Sigmoid colon (tissue), 7 donors: ENCODE data around the gene SERPINA5. TPM values are rescaled to one million over a fixed set of nuclear protein-coding genes. Genes with fewer than 3 reads are reported as not detected.

Source experiments
- DNase-seq: peaks from one replicate; pipeline ENCODE4 v3.0.0-alpha.2; 2019
- H3K27ac ChIP-seq, 4 donors: fragments of 200-600 bp; sonication (generic); one replicate each; pipeline ENCODE4 v1.5.1; 2016 to 2019; ENCODE audit warnings: mild to moderate bottlenecking in 1 of 4
- H3K27me3 ChIP-seq, 3 donors: fragments of 200-600 bp; sonication (generic); one replicate each; pipeline ENCODE4 v1.5.1; 2019; ENCODE audit warnings: mild to moderate bottlenecking in 1 of 3
- H3K36me3 ChIP-seq, 4 donors: fragments of 200-600 bp; sonication (generic); one replicate each; pipeline ENCODE4 v1.5.1; 2016 to 2019
- H3K4me1 ChIP-seq, 4 donors: fragments of 200-600 bp; sonication (generic); one replicate each; pipeline ENCODE4 v1.5.1; 2017 to 2019
- H3K4me3 ChIP-seq, 4 donors: fragments of 200-600 bp; sonication (generic); one replicate each; pipeline ENCODE4 v1.5.1; 2017 to 2019; ENCODE audit warnings: mild to moderate bottlenecking in 2 of 4, moderate library complexity in 1 of 4
- H3K9me3 ChIP-seq, 4 donors: fragments of 200-600 bp in 3 of 4; sonication (generic) in 3 of 4; one replicate each; pipeline versions ENCODE4 v1.5.1 to v1.6.1; 2013 to 2019
- CTCF ChIP-seq, 4 experiments: fragments of 450-650 bp in 3 of 4; fragments of 200-600 bp in 1 of 4; IDR thresholded peaks; one replicate each; pipeline ENCODE4 v1.5.1; 2016 to 2019; ENCODE audit warnings: antibody characterized with exemption in 4 of 4, mild to moderate bottlenecking in 3 of 4, moderate library complexity in 2 of 4
- EP300 ChIP-seq, 4 donors: sonication (generic); formaldehyde crosslinking; IDR thresholded peaks; one replicate each; pipeline ENCODE4 v1.6.1; 2017; ENCODE audit warnings: antibody characterized with exemption in 4 of 4
- POLR2A ChIP-seq, 2 donors: fragments of 450-650 bp; IDR thresholded peaks; one replicate each; pipeline ENCODE4 v1.6.1; 2016; ENCODE audit warnings: antibody characterized with exemption in 2 of 2, mild to moderate bottlenecking in 2 of 2, moderate library complexity in 2 of 2
- POLR2AphosphoS5 ChIP-seq, 4 donors: sonication (generic); formaldehyde crosslinking; IDR thresholded peaks; one replicate each; pipeline ENCODE4 v1.6.1; 2017; ENCODE audit warnings: antibody characterized with exemption in 4 of 4
- WGBS, 2 donors: extraction: QIAGEN DNeasy Blood & Tissue Kit; methylation state at CpG; one replicate each; pipeline ENCODE4 v1.1.7; 2013; 5-methylcytosine and 5-hydroxymethylcytosine counted together
- intact Hi-C: fragments of 100-400 bp; cut with DNase I; formaldehyde crosslinking; loops from one replicate; pipeline ENCODE4 v1.15.1; 2023
- polyA plus RNA-seq, 3 donors: library from polyadenylated mRNA; stranded (reverse); fragments of 200-250 nt; gene quantifications; one replicate each; pipeline ENCODE4 v1.2.3, GENCODE V29; 2013
- total RNA-seq, 4 donors: library from RNA; depleted of rRNA; stranded (reverse); fragments of >200 nt; gene quantifications; one replicate each; pipeline ENCODE4 v1.1.0, GENCODE V29; 2016
- donor health status: healthy with polysubstance abuse.
- donor health status: Bipolar disorder and iron deficiency.
- donor health status: healthy.

SERPINA5 gene
- total and polyA plus RNA-seq, 7 donors: 0.69 to 9.3 (median 3.2) TPM; not detected in 1

GRCh38 chr14:94548999-94549985 is 31.9 kb upstream of the SERPINA5 start:
- Histone ChIP-seq H3K36me3 (no peaks in the 10 kb centered on the region), H3K27me3 (peaks cover 0 to 11% (median 5%) of the 10 kb centered on the region in 3 donors), H3K4me1 (no peaks in the 10 kb centered on the region), H3K27ac (no peak overlapping the region), H3K4me3 (no peak overlapping the region), H3K9me3 (peaks cover 0 to 6% (median 0%) of the 10 kb centered on the region in 4 donors)
- 30 to 31% methylated on average over 24 of the region's 24 CpGs for WGBS, 2 donors
- intact Hi-C loops: no loop called here
- TF ChIP-seq CTCF (IDR thresholded peaks at IDR 0.05) (peak in 3 of 4 experiments; percentile 58 to 85 (median 70)), EP300 (IDR thresholded peaks at IDR 0.05) (no peak)
- DNase-seq: no peak

GRCh38 chr14:94550041-94550440 is 31.2 kb upstream of the SERPINA5 start:
- WGBS, 2 donors: 69 to 77% methylated on average over 8 of the region's 8 CpGs
- Histone ChIP-seq H3K4me3 (no peak overlapping the region), H3K27me3 (peaks cover 0 to 10% (median 2%) of the 10 kb centered on the region in 3 donors), H3K27ac (no peak overlapping the region), H3K36me3 (no peaks in the 10 kb centered on the region), H3K4me1 (no peaks in the 10 kb centered on the region), H3K9me3 (peaks cover 0 to 6% (median 0%) of the 10 kb centered on the region in 4 donors)
- no peak for TF ChIP-seq POLR2A (IDR thresholded peaks at IDR 0.05)
- TF ChIP-seq EP300 (IDR thresholded peaks at IDR 0.05): no peak
- TF ChIP-seq CTCF (IDR thresholded peaks at IDR 0.05): no peak
- TF ChIP-seq POLR2AphosphoS5 (IDR thresholded peaks at IDR 0.05): no peak
- intact Hi-C loops: no loop called here
- no peak for DNase-seq

- intact Hi-C loops: no loop called here
- Histone ChIP-seq H3K27ac (no peak overlapping the region), H3K36me3 (no peaks in the 10 kb centered on the region), H3K9me3 (peaks cover 0 to 6% (median 0%) of the 10 kb centered on the region in 4 donors), H3K4me3 (no peak overlapping the region), H3K27me3 (no peaks in the 10 kb centered on the region), H3K4me1 (no peaks in the 10 kb centered on the region)
- 89 to 92% methylated on average over 9 of the region's 9 CpGs for WGBS, 2 donors
- DNase-seq: no peak
- TF ChIP-seq POLR2AphosphoS5 (IDR thresholded peaks at IDR 0.05) (no peak), POLR2A (IDR thresholded peaks at IDR 0.05) (no peak)
Measured at GRCh38 chr14:94555991-94556390, 25.2 kb upstream of the SERPINA5 start.

GRCh38 chr14:94557327-94557726 is 23.9 kb upstream of the SERPINA5 start:
- intact Hi-C loops: no loop called here
- H3K9me3 ChIP-seq: peaks cover 0 to 6% (median 0%) of the 10 kb centered on the region in 4 donors
- 94 to 97% methylated on average over 1 of the region's 1 CpG for WGBS, 2 donors
- DNase-seq: no peak
- H3K4me3 ChIP-seq: no peak overlapping the region
- no peaks in the 10 kb centered on the region for H3K27me3 ChIP-seq
- H3K4me1 ChIP-seq: no peaks in the 10 kb centered on the region
- no peak overlapping the region for H3K27ac ChIP-seq
- no peaks in the 10 kb centered on the region for H3K36me3 ChIP-seq
- TF ChIP-seq CTCF (IDR thresholded peaks at IDR 0.05) (no peak), EP300 (IDR thresholded peaks at IDR 0.05) (no peak), POLR2A (IDR thresholded peaks at IDR 0.05) (no peak), POLR2AphosphoS5 (IDR thresholded peaks at IDR 0.05) (no peak)

GRCh38 chr14:94558842-94559241 is 22.4 kb upstream of the SERPINA5 start:
- 91 to 92% methylated on average over 2 of the region's 2 CpGs for WGBS, 2 donors
- intact Hi-C loops: no loop called here
- no peak for DNase-seq
- Histone ChIP-seq H3K27me3 (no peaks in the 10 kb centered on the region), H3K4me1 (no peaks in the 10 kb centered on the region), H3K9me3 (peaks cover 0 to 5% (median 0%) of the 10 kb centered on the region in 4 donors), H3K36me3 (no peaks in the 10 kb centered on the region), H3K4me3 (no peak overlapping the region), H3K27ac (no peak overlapping the region)
- TF ChIP-seq POLR2AphosphoS5 (IDR thresholded peaks at IDR 0.05) (no peak), CTCF (IDR thresholded peaks at IDR 0.05) (no peak), EP300 (IDR thresholded peaks at IDR 0.05) (no peak), POLR2A (IDR thresholded peaks at IDR 0.05) (no peak)
